Endothelial cell of umbilical vein (primary cell): ENCODE data around the gene SLC2A6. TPM values are rescaled to one million over a fixed set of nuclear protein-coding genes. Genes with fewer than 3 reads are reported as not detected.

ENCODE experiments used
- BruUV-seq: library from RNA; stranded (reverse); fragments of 400-500 nt; replicated peaks from 2 replicates; lab custom pipeline; 2021; lab: Mats Ljungman, UMichigan
- CTCF ChIA-PET: fragments of 300-600, 350-600 bp; sonication (Branson Sonifier 250); formaldehyde crosslinking; loops from one replicate; lab custom pipeline; 2021; ENCODE audit warnings: antibody characterized with exemption, inconsistent platforms; lab: Charles Lee
- POLR2A ChIA-PET: fragments of 300-600, 350-600 bp; sonication (Branson Sonifier 250); formaldehyde crosslinking; loops from one replicate; lab custom pipeline; 2021; ENCODE audit warnings: antibody characterized with exemption, inconsistent platforms; lab: Charles Lee
- DNase-seq: peaks from one replicate; pipeline ENCODE4 v3.0.0-alpha.2; 2011; ENCODE audit warnings: low read depth, low spot score
- FAIRE-seq: peaks from 2 replicates; lab custom pipeline; 2011; peaks lifted over from hg19 to GRCh38; lab: Jason Lieb, UNC
- H2AFZ ChIP-seq: 2 replicates; pipeline ENCODE4 v1.6.0; 2012; ENCODE audit warnings: low read depth, low read length, control low read depth, inconsistent platforms
- H3K27ac ChIP-seq: 2 replicates; pipeline ENCODE4 v1.5.1; 2011; ENCODE audit warnings: low read depth, mild to moderate bottlenecking, control low read depth, low read length, moderate library complexity; ENCODE audit not compliant: insufficient read depth
- H3K27me3 ChIP-seq, 2 experiments: 2 replicates each; pipeline versions ENCODE4 v1.6.0 to v1.6.1; 2011; ENCODE audit warnings: low read length in 2 of 2, mixed read lengths in 1 of 2; ENCODE audit not compliant: control insufficient read depth in 2 of 2, insufficient read depth in 2 of 2
- H3K36me3 ChIP-seq, 2 experiments: 2 replicates in 1 of 2; 3 replicates in 1 of 2; pipeline ENCODE4 v1.5.1; 2011; ENCODE audit warnings: low read length in 2 of 2, mild to moderate bottlenecking in 1 of 2, moderate library complexity in 1 of 2; ENCODE audit not compliant: control insufficient read depth in 2 of 2, insufficient read depth in 2 of 2; ENCODE audit errors: extremely low read depth in 1 of 2
- H3K4me1 ChIP-seq: 3 replicates; pipeline ENCODE4 v1.5.1; 2011; ENCODE audit warnings: mild to moderate bottlenecking, low read length; ENCODE audit not compliant: control insufficient read depth, insufficient read depth; ENCODE audit errors: extremely low read depth
- H3K4me2 ChIP-seq: 2 replicates; pipeline ENCODE4 v1.6.1; 2011; ENCODE audit warnings: low read length, control low read depth, mixed read lengths; ENCODE audit not compliant: insufficient read depth
- H3K4me3 ChIP-seq, 3 experiments: fragments of 200-600 bp in 1 of 3; sonication (generic), shearing (Covaris generic) in 1 of 3; replicated peaks in 1 of 3; 2 replicates each; pipeline ENCODE4 v1.5.1; 2011 to 2016; ENCODE audit warnings: control low read depth in 3 of 3, low read length in 3 of 3, mild to moderate bottlenecking in 2 of 3, inconsistent platforms in 1 of 3, low read depth in 1 of 3, moderate library complexity in 1 of 3; ENCODE audit not compliant: insufficient read depth in 1 of 3
- H3K79me2 ChIP-seq: 2 replicates; pipeline ENCODE4 v1.6.0; 2012; ENCODE audit warnings: low read length, inconsistent platforms; ENCODE audit not compliant: control insufficient read depth, insufficient read depth
- H3K9ac ChIP-seq: replicated peaks from 2 replicates; pipeline ENCODE3; 2011; ENCODE audit warnings: low read length, control low read depth; ENCODE audit not compliant: insufficient read depth; ENCODE audit errors: extremely low read depth
- H3K9me1 ChIP-seq: replicated peaks from 3 replicates; pipeline ENCODE4 v1.6.0; 2011; ENCODE audit warnings: mild to moderate bottlenecking, low read length; ENCODE audit not compliant: control insufficient read depth, insufficient read depth; ENCODE audit errors: extremely low read depth
- H3K9me3 ChIP-seq: replicated peaks from 2 replicates; pipeline ENCODE4 v1.5.1; 2012; ENCODE audit warnings: low read length, inconsistent platforms; ENCODE audit not compliant: control insufficient read depth, insufficient read depth
- H4K20me1 ChIP-seq: replicated peaks from 2 replicates; pipeline ENCODE3; 2011; ENCODE audit warnings: mild to moderate bottlenecking, low read length; ENCODE audit not compliant: control insufficient read depth, insufficient read depth; ENCODE audit errors: extremely low read depth
- CTCF ChIP-seq, 2 donors: IDR thresholded peaks; 1 replicate in 1 of 2; 2 replicates in 1 of 2; pipeline ENCODE4 v1.5.1; 2011; ENCODE audit warnings: low read length in 2 of 2, mild to moderate bottlenecking in 2 of 2, moderate library complexity in 2 of 2, control low read depth in 1 of 2, inconsistent platforms in 1 of 2, low read depth in 1 of 2; ENCODE audit not compliant: insufficient read depth in 1 of 2; ENCODE audit errors: extremely low read depth in 1 of 2
- EZH2 ChIP-seq: IDR thresholded peaks from 2 replicates; pipeline ENCODE4 v1.6.1; 2012; ENCODE audit warnings: borderline replicate concordance, low read depth, mild to moderate bottlenecking, moderate library complexity, low read length, inconsistent platforms; ENCODE audit not compliant: severe bottlenecking
- FOS ChIP-seq: IDR thresholded peaks from 2 replicates; pipeline ENCODE4 v1.6.1; 2011; ENCODE audit warnings: mild to moderate bottlenecking, low read length, moderate library complexity, borderline replicate concordance; ENCODE audit not compliant: insufficient read depth
- GATA2 ChIP-seq: IDR thresholded peaks from 2 replicates; pipeline ENCODE4 v1.7.0; 2011; ENCODE audit warnings: low read depth, mild to moderate bottlenecking, moderate library complexity, mixed read lengths, low read length; ENCODE audit not compliant: insufficient read length, insufficient read depth
- JUN ChIP-seq: IDR thresholded peaks from 2 replicates; pipeline ENCODE4 v1.6.1; 2011; ENCODE audit warnings: borderline replicate concordance, low read depth; ENCODE audit not compliant: insufficient read length, insufficient read depth
- MAX ChIP-seq: IDR thresholded peaks from 2 replicates; pipeline ENCODE4 v1.6.1; 2011; ENCODE audit not compliant: insufficient read depth, insufficient read length
- MYC ChIP-seq: IDR thresholded peaks from one replicate; pipeline ENCODE4 v1.6.1; 2011; ENCODE audit warnings: mild to moderate bottlenecking, low read depth, low read length
- POLR2A ChIP-seq: IDR thresholded peaks from 2 replicates; pipeline ENCODE4 v1.6.1; 2012; ENCODE audit warnings: low read depth, mild to moderate bottlenecking, control low read depth, low read length
- POLR2AphosphoS5 ChIP-seq: IDR thresholded peaks from 2 replicates; pipeline ENCODE4 v1.6.1; 2012; ENCODE audit warnings: low read depth, mild to moderate bottlenecking, control low read depth, low read length, moderate library complexity; ENCODE audit not compliant: insufficient read depth
- dilution Hi-C: fragments of 300-500 bp; cut with MboI; formaldehyde crosslinking; loops from one replicate; pipeline ENCODE4 v1.15.0; 2019; ENCODE audit warnings: low sequenced_read_pairs; ENCODE audit not compliant: extremely low pct_ligation_motif_present
- intact Hi-C: fragments of 100-400 bp; cut with micrococcal nuclease; formaldehyde crosslinking; loops from one replicate; pipeline ENCODE4 v1.10.0; 2022
- polyA plus RNA-seq, 4 experiments: library from polyadenylated mRNA; depleted of rRNA in 3 of 4; stranded (reverse) in 3 of 4; unstranded in 1 of 4; fragments of >200 nt; gene quantifications; 2 replicates each; pipeline versions ENCODE4 v1.2.1 to v1.2.3, GENCODE V29; 2011 to 2012; ENCODE audit warnings: missing spikeins in 1 of 4
- total RNA-seq: library from RNA; stranded (reverse); gene quantifications from 2 replicates; pipeline ENCODE4 v1.2.3, GENCODE V29; 2021

The SLC2A6 gene
- total and polyA plus RNA-seq, 2 donors (not counting 3 experiments of a cell fraction or from before 2014, with no cell fraction given) = 35.7 to 39.6 TPM

- no peak for DNase-seq
- Histone ChIP-seq H3K9ac (no peak overlapping the region), H4K20me1 (no peaks in the 10 kb centered on the region), H3K4me2 (no peak overlapping the region), H3K79me2 (no peaks in the 10 kb centered on the region), H3K36me3 (no peaks in the 10 kb centered on the region), H3K9me3 (no peaks in the 10 kb centered on the region), H3K27ac (no peak overlapping the region), H3K9me1 (no peaks in the 10 kb centered on the region), H3K4me1 (no peaks in the 10 kb centered on the region), H3K27me3 (no peaks in the 10 kb centered on the region), H3K4me3 (no peak overlapping the region), H2AFZ (no peak overlapping the region)
- no TSS peak for BruUV-seq
- CTCF ChIA-PET = interaction anchor here (1.6 to 1.9 kb wide), 2 partner anchors 13 to 314 kb away, joined by 5 to 9 read pairs; no protein-coding TSS in a partner anchor
- POLR2A ChIA-PET = no interaction called here
- dilution Hi-C loops (no loop called here), intact Hi-C loops (no loop called here)
- no peak for TF ChIP-seq CTCF (IDR thresholded peaks at IDR 0.05; ENCODE audit: extremely low read depth in 1 of 2, insufficient read depth in 1 of 2, low read depth in 1 of 2, low read length in 2 of 2)
- no peak for TF ChIP-seq JUN
- no peak for TF ChIP-seq GATA2
- no peak for TF ChIP-seq POLR2AphosphoS5
- no peak for TF ChIP-seq POLR2A
- no peak for TF ChIP-seq MYC
- no peak for TF ChIP-seq MAX
- no peak for TF ChIP-seq EZH2
- TF ChIP-seq FOS = no peak
- no peak for FAIRE-seq
These were observed 21.0 kb upstream of the SLC2A6 start for GRCh38 chr9:133499892-133500270.
